Prostate gland (tissue), 2 donors: Measurements from ENCODE around the gene UTP25. TPM values are rescaled to one million over a fixed set of nuclear protein-coding genes. Genes with fewer than 3 reads are reported as not detected.

Source experiments
- DNase-seq: peaks from one replicate; pipeline ENCODE4 v3.0.0-alpha.2; 2019; ENCODE audit warnings: low spot score
- H3K27ac ChIP-seq, 2 donors: fragments of 200-600 bp; sonication (generic); 2 replicates each; pipeline ENCODE4 v1.5.1; 2017 to 2019
- H3K27me3 ChIP-seq: fragments of 200-600 bp; sonication (generic); replicated peaks from 2 replicates; pipeline ENCODE4 v1.5.1; 2019; ENCODE audit not compliant: insufficient read depth
- H3K36me3 ChIP-seq, 2 donors: fragments of 200-600 bp; sonication (generic); 1 replicate in 1 of 2; 2 replicates in 1 of 2; pipeline versions ENCODE4 v1.5.1 to v1.8.1; 2017 to 2019
- H3K4me1 ChIP-seq: fragments of 200-600 bp; sonication (generic); replicated peaks from 2 replicates; pipeline ENCODE4 v1.5.1; 2019
- H3K4me3 ChIP-seq, 2 donors: fragments of 200-600 bp; sonication (generic); 2 replicates each; pipeline ENCODE4 v1.5.1; 2017 to 2019
- H3K9me3 ChIP-seq: fragments of 200-600 bp; sonication (generic); 2 replicates; pipeline ENCODE4 v1.5.1; 2017
- POLR2A ChIP-seq: fragments of 450-650 bp; IDR thresholded peaks from one replicate; pipeline ENCODE4 v1.6.1; 2016; ENCODE audit warnings: antibody characterized with exemption, mild to moderate bottlenecking
- POLR2AphosphoS5 ChIP-seq: sonication (generic); formaldehyde crosslinking; IDR thresholded peaks from one replicate; pipeline ENCODE4 v1.6.1; 2017; ENCODE audit warnings: antibody characterized with exemption
- WGBS: methylation state at CpG from one replicate; pipeline ENCODE4 v1.1.5; 2018; 5-methylcytosine and 5-hydroxymethylcytosine counted together
- intact Hi-C: fragments of 100-400 bp; cut with DNase I; formaldehyde crosslinking; loops from one replicate; pipeline ENCODE4 v1.14.2; 2022
- total RNA-seq, 2 donors: library from RNA; depleted of rRNA; stranded (reverse); fragments of >200 nt; gene quantifications; one replicate each; pipeline ENCODE4 v1.1.0, GENCODE V29; 2016
- TF ChIP-seq, protein P1 (sequence below), 4 experiments: fragments of 200-600 bp in 2 of 4; fragments of 450-650 bp in 2 of 4; sonication (generic) in 2 of 4; IDR thresholded peaks; 1 replicate in 3 of 4; 2 replicates in 1 of 4; pipeline ENCODE4 v1.5.1; 2016 to 2019; ENCODE audit warnings: antibody characterized with exemption in 4 of 4, mild to moderate bottlenecking in 2 of 4, moderate library complexity in 2 of 4

The UTP25 gene
- total RNA-seq, 2 donors from 2014 or later = 6.0 to 8.1 TPM

- intact Hi-C loops = no loop called here
- TF ChIP-seq, protein P1, sequence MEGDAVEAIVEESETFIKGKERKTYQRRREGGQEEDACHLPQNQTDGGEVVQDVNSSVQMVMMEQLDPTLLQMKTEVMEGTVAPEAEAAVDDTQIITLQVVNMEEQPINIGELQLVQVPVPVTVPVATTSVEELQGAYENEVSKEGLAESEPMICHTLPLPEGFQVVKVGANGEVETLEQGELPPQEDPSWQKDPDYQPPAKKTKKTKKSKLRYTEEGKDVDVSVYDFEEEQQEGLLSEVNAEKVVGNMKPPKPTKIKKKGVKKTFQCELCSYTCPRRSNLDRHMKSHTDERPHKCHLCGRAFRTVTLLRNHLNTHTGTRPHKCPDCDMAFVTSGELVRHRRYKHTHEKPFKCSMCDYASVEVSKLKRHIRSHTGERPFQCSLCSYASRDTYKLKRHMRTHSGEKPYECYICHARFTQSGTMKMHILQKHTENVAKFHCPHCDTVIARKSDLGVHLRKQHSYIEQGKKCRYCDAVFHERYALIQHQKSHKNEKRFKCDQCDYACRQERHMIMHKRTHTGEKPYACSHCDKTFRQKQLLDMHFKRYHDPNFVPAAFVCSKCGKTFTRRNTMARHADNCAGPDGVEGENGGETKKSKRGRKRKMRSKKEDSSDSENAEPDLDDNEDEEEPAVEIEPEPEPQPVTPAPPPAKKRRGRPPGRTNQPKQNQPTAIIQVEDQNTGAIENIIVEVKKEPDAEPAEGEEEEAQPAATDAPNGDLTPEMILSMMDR (IDR thresholded peaks at IDR 0.05) = no peak
- no peak for TF ChIP-seq POLR2AphosphoS5
- no peak for DNase-seq
- no peaks in the 10 kb centered on the region for H3K27me3 ChIP-seq
- WGBS = 90% methylated on average over 7 of the region's 7 CpGs
- H3K4me1 ChIP-seq = no peaks in the 10 kb centered on the region
- H3K27ac ChIP-seq = no peak overlapping the region
- H3K9me3 ChIP-seq = no peaks in the 10 kb centered on the region
- no peak overlapping the region for H3K4me3 ChIP-seq
- H3K36me3 ChIP-seq = peaks cover 0 to 25% of the 10 kb centered on the region in 2 donors
These were observed 9.9 kb downstream of the UTP25 start for GRCh38 chr1:209837671-209838070.

DNA sequence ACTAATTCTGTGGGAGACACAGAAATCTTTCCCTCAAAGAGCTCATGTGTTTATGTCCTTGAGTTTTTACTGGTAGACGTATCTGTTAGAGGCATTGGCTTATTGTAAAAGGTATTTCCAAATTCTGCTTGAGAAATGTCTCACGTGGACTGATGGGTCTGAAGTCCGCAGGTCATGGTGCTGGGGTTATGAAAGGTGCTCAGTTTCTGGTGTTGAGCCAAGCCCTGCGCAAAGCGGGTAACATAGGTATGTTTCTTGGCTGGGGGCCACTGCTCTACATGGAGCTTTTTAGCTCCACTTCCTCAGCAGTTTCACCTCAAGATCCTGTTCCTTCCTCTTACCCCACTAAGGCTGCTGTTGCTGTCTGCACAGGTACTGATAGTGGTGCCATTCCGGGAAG lies 10.8 kb downstream of the UTP25 start:
- H3K27ac ChIP-seq = no peak overlapping the region
- 89% methylated on average over 6 of the region's 6 CpGs for WGBS
- TF ChIP-seq, protein P1 (IDR thresholded peaks at IDR 0.05) = no peak
- no peak for TF ChIP-seq POLR2AphosphoS5
- TF ChIP-seq POLR2A = no peak
- no peak overlapping the region for H3K4me3 ChIP-seq
- no peak for DNase-seq
- no peaks in the 10 kb centered on the region for H3K9me3 ChIP-seq
- no peaks in the 10 kb centered on the region for H3K27me3 ChIP-seq
- H3K36me3 ChIP-seq = peaks cover 4 to 25% of the 10 kb centered on the region in 2 donors
- no peaks in the 10 kb centered on the region for H3K4me1 ChIP-seq
- intact Hi-C loops = no loop called here

- no peak for DNase-seq
- Histone ChIP-seq H3K27me3 (no peaks in the 10 kb centered on the region), H3K4me1 (no peaks in the 10 kb centered on the region), H3K36me3 (peaks cover 8 to 25% of the 10 kb centered on the region in 2 donors), H3K4me3 (no peak overlapping the region), H3K27ac (no peak overlapping the region), H3K9me3 (no peaks in the 10 kb centered on the region)
- intact Hi-C loops = no loop called here
- TF ChIP-seq POLR2AphosphoS5 (no peak), POLR2A (no peak)
- TF ChIP-seq, protein P1 (IDR thresholded peaks at IDR 0.05) = no peak
- 63% methylated on average over 5 of the region's 5 CpGs for WGBS
These were observed 12.2 kb downstream of the UTP25 start for GRCh38 chr1:209839875-209840546.

- Histone ChIP-seq H3K4me1 (no peaks in the 10 kb centered on the region), H3K27me3 (no peaks in the 10 kb centered on the region), H3K4me3 (no peak overlapping the region), H3K27ac (no peak overlapping the region), H3K9me3 (no peaks in the 10 kb centered on the region), H3K36me3 (peaks cover 10 to 25% of the 10 kb centered on the region in 2 donors)
- TF ChIP-seq, protein P1 (IDR thresholded peaks at IDR 0.05) = no peak
- TF ChIP-seq POLR2A = no peak
- no peak for TF ChIP-seq POLR2AphosphoS5
- intact Hi-C loops = no loop called here
- 87% methylated on average over 5 of the region's 5 CpGs for WGBS
- no peak for DNase-seq
These were observed 12.8 kb downstream of the UTP25 start for GRCh38 chr1:209840611-209841010.
